Astrocyte (in vitro differentiated cells and primary cell): ENCODE measurements around the gene CELF2.

Source experiments
- CTCF ChIP-seq: IDR thresholded peaks from 2 replicates; pipeline ENCODE4 v1.5.1; 2011; ENCODE audit warnings: low read depth, mild to moderate bottlenecking, inconsistent platforms, low read length, moderate library complexity; ENCODE audit not compliant: insufficient read depth
- EZH2 ChIP-seq: IDR thresholded peaks from 2 replicates; pipeline ENCODE4 v1.6.1; 2012; ENCODE audit warnings: mild to moderate bottlenecking, low read length, inconsistent platforms; ENCODE audit not compliant: insufficient read depth

GRCh38 chr10:11245510-11245909, 227.8 kb downstream of the CELF2 start:
- TF ChIP-seq CTCF (no peak), EZH2 (no peak)
